Transverse colon (tissue), 4 donors: ENCODE results near the gene ATG13. TPM values are rescaled to one million over a fixed set of nuclear protein-coding genes. Genes with fewer than 3 reads are reported as not detected.

Experiments used
- DNase-seq: peaks from one replicate; pipeline ENCODE4 v3.0.0-alpha.2; 2019
- H3K27ac ChIP-seq, 4 donors: fragments of 200-600 bp; sonication (generic); 2 replicates each; pipeline ENCODE4 v1.5.1; 2016 to 2018; ENCODE audit warnings: inconsistent platforms in 4 of 4
- H3K27me3 ChIP-seq: fragments of 200-600 bp; sonication (generic); 2 replicates; pipeline ENCODE4 v1.5.1; 2017; ENCODE audit warnings: inconsistent platforms
- H3K36me3 ChIP-seq, 4 donors: fragments of 200-600 bp; sonication (generic); 2 replicates each; pipeline ENCODE4 v1.5.1; 2017 to 2019; ENCODE audit warnings: inconsistent platforms in 4 of 4
- H3K4me1 ChIP-seq, 4 donors: fragments of 200-600 bp; sonication (generic); 2 replicates each; pipeline ENCODE4 v1.5.1; 2017 to 2020; ENCODE audit warnings: inconsistent platforms in 4 of 4
- H3K4me3 ChIP-seq, 4 donors: fragments of 200-600 bp; sonication (generic); 1 replicate in 1 of 4; 2 replicates in 3 of 4; pipeline versions ENCODE4 v1.5.1 to v1.6.1; 2017 to 2019; ENCODE audit warnings: inconsistent platforms in 4 of 4
- H3K9me3 ChIP-seq, 2 donors: fragments of 200-600 bp; sonication (generic); 2 replicates each; pipeline ENCODE4 v1.5.1; 2017 to 2019; ENCODE audit warnings: inconsistent platforms in 2 of 2
- CTCF ChIP-seq, 5 experiments: fragments of 200-600 bp in 3 of 5; fragments of 450-650 bp in 2 of 5; sonication (generic) in 3 of 5; IDR thresholded peaks; 1 replicate in 2 of 5; 2 replicates in 3 of 5; pipeline ENCODE4 v1.5.1; 2016 to 2017; ENCODE audit warnings: antibody characterized with exemption in 5 of 5, inconsistent platforms in 3 of 5, mild to moderate bottlenecking in 2 of 5, moderate library complexity in 1 of 5
- EP300 ChIP-seq: sonication (generic); formaldehyde crosslinking; IDR thresholded peaks from one replicate; pipeline ENCODE4 v1.6.1; 2017; ENCODE audit warnings: antibody characterized with exemption, low read depth
- POLR2A ChIP-seq: fragments of 450-650 bp; IDR thresholded peaks from one replicate; pipeline ENCODE4 v1.6.1; 2016; ENCODE audit warnings: antibody characterized with exemption, mild to moderate bottlenecking, moderate library complexity
- POLR2AphosphoS5 ChIP-seq, 3 donors: sonication (generic); formaldehyde crosslinking; IDR thresholded peaks; one replicate each; pipeline ENCODE4 v1.6.1; 2016; ENCODE audit warnings: antibody characterized with exemption in 3 of 3
- WGBS, 2 donors: methylation state at CpG; one replicate each; pipeline ENCODE4 v1.1.5; 2018; ENCODE audit warnings: low coverage in 1 of 2; 5-methylcytosine and 5-hydroxymethylcytosine counted together
- in situ Hi-C, 4 donors: fragments of 200-750 bp; cut with MboI; loops; one replicate each; pipeline versions ENCODE4 v1.15.0 to v1.15.1; 2017; ENCODE audit warnings: low sequenced_read_pairs in 3 of 4, low pct_ligation_motif_present in 1 of 4, low pct_unique_long_range_greater_than_20kb in 1 of 4
- intact Hi-C: fragments of 100-400 bp; cut with DNase I; formaldehyde crosslinking; loops from one replicate; pipeline ENCODE4 v1.15.1; 2023; ENCODE audit warnings: low total_unique reads
- total RNA-seq, 4 donors: library from RNA; depleted of rRNA; stranded (reverse); fragments of >200 nt; gene quantifications; one replicate each; pipeline ENCODE4 v1.1.0, GENCODE V29; 2016

ATG13 gene
- total RNA-seq, 4 donors from 2014 or later: 40.8 to 128 (median 112) TPM

GRCh38 chr11:46600194-46600960 is 17.0 kb upstream of the ATG13 start:
- Histone ChIP-seq H3K9me3 (no peaks in the 10 kb centered on the region), H3K27me3 (no peaks in the 10 kb centered on the region), H3K36me3 (no peaks in the 10 kb centered on the region), H3K4me3 (no peak overlapping the region), H3K27ac (peak overlapping the region in 3 of 4 donors; percentile 9 to 26 (median 18)), H3K4me1 (peaks cover 0 to 8% (median 0%) of the 10 kb centered on the region in 4 donors)
- WGBS, 2 donors: 72 to 80% methylated on average over 3 of the region's 3 CpGs
- in situ Hi-C loops: no loop called here
- no peak for DNase-seq
- no peak for TF ChIP-seq POLR2A
- intact Hi-C loops: no loop called here

- peaks cover 0 to 8% (median 0%) of the 10 kb centered on the region in 4 donors for H3K4me1 ChIP-seq
- no peaks in the 10 kb centered on the region for H3K9me3 ChIP-seq
- in situ Hi-C loops (no loop called here), intact Hi-C loops (no loop called here)
- WGBS, 2 donors: 85% methylated on average over 1 of the region's 1 CpG; no CpG with 5 or more reads in 1 of the 2 donors
- no peaks in the 10 kb centered on the region for H3K36me3 ChIP-seq
- no peak for DNase-seq
- peak overlapping the region in 2 of 4 donors; percentile 0 to 26 for H3K27ac ChIP-seq
- H3K27me3 ChIP-seq: no peaks in the 10 kb centered on the region
- no peak overlapping the region for H3K4me3 ChIP-seq
- TF ChIP-seq EP300: no peak
- no peak for TF ChIP-seq POLR2A
These were observed 16.2 kb upstream of the ATG13 start for GRCh38 chr11:46601129-46601528.

GRCh38 chr11:46603704-46604308 is 13.5 kb upstream of the ATG13 start:
- intact Hi-C loops: no loop called here
- 87 to 90% methylated on average over 9 to 15 of the region's 15 CpGs for WGBS, 2 donors
- Histone ChIP-seq H3K27me3 (no peaks in the 10 kb centered on the region), H3K4me1 (peaks cover 0 to 5% (median 0%) of the 10 kb centered on the region in 4 donors), H3K36me3 (no peaks in the 10 kb centered on the region), H3K9me3 (no peaks in the 10 kb centered on the region), H3K27ac (no peak overlapping the region), H3K4me3 (no peak overlapping the region)
- DNase-seq: no peak
- in situ Hi-C loops: no loop called here
- TF ChIP-seq POLR2A: no peak
- no peak for TF ChIP-seq CTCF (IDR thresholded peaks at IDR 0.05)
- TF ChIP-seq POLR2AphosphoS5 (IDR thresholded peaks at IDR 0.05): no peak
- no peak for TF ChIP-seq EP300

GRCh38 chr11:46604796-46605195 is 12.6 kb upstream of the ATG13 start:
- no peaks in the 10 kb centered on the region for H3K9me3 ChIP-seq
- TF ChIP-seq EP300 (no peak), POLR2A (no peak), CTCF (IDR thresholded peaks at IDR 0.05) (no peak), POLR2AphosphoS5 (IDR thresholded peaks at IDR 0.05) (no peak)
- no peak for DNase-seq
- intact Hi-C loops: no loop called here
- no peak overlapping the region for H3K4me3 ChIP-seq
- H3K27me3 ChIP-seq: no peaks in the 10 kb centered on the region
- whole genome bisulfite sequencing, 2 donors: 100% methylated on average over 1 of the region's 1 CpG
- no peaks in the 10 kb centered on the region for H3K36me3 ChIP-seq
- H3K4me1 ChIP-seq: peaks cover 0 to 5% (median 0%) of the 10 kb centered on the region in 4 donors
- in situ Hi-C loops: no loop called here
- no peak overlapping the region for H3K27ac ChIP-seq

- TF ChIP-seq POLR2A: no peak
- no peak for TF ChIP-seq POLR2AphosphoS5 (IDR thresholded peaks at IDR 0.05)
- no peak for TF ChIP-seq EP300
- TF ChIP-seq CTCF (IDR thresholded peaks at IDR 0.05): no peak
- Histone ChIP-seq H3K27me3 (no peaks in the 10 kb centered on the region), H3K36me3 (no peaks in the 10 kb centered on the region), H3K27ac (no peak overlapping the region), H3K9me3 (no peaks in the 10 kb centered on the region), H3K4me3 (no peak overlapping the region), H3K4me1 (peaks cover 0 to 8% (median 3%) of the 10 kb centered on the region in 4 donors)
- intact Hi-C loops: no loop called here
- 78 to 81% methylated on average over 1 of the region's 1 CpG for WGBS, 2 donors
- in situ Hi-C loops: no loop called here
- no peak for DNase-seq
These were observed 9.8 kb upstream of the ATG13 start for GRCh38 chr11:46607516-46607915.
